Mucosa of descending colon (tissue), 3 donors: Measurements from ENCODE around the gene GIMAP8. TPM values are rescaled to one million over a fixed set of nuclear protein-coding genes. Genes with fewer than 3 reads are reported as not detected.

ENCODE experiments used
- ATAC-seq: fragments of 200-7000 bp; cut with Tn5 transposase; one replicate; pipeline ENCODE4 v1.9.1; 2020; ENCODE audit warnings: mild to moderate bottlenecking, moderate library complexity
- DNase-seq, 3 donors: peaks; one replicate each; pipeline ENCODE4 v3.0.0-alpha.2; 2020
- H3K36me3 ChIP-seq: fragments of 200-600 bp; one replicate; pipeline ENCODE4 v1.8.0; 2021; ENCODE audit warnings: low read depth, mild to moderate bottlenecking
- H3K4me1 ChIP-seq: fragments of 200-600 bp; one replicate; pipeline ENCODE4 v1.8.0; 2021; ENCODE audit warnings: low read depth, mild to moderate bottlenecking
- H3K4me3 ChIP-seq: fragments of 200-600 bp; one replicate; pipeline ENCODE4 v1.8.0; 2021; ENCODE audit warnings: mild to moderate bottlenecking
- H3K9me3 ChIP-seq: fragments of 200-600 bp; one replicate; pipeline ENCODE4 v1.8.0; 2021; ENCODE audit warnings: mild to moderate bottlenecking
- intact Hi-C, 2 donors: fragments of 100-400 bp; cut with DNase I in 1 of 2; cut with micrococcal nuclease in 1 of 2; formaldehyde crosslinking; loops; one replicate each; pipeline versions ENCODE4 v1.11.0 to v1.11.1; 2022; cut with DNase I, micrococcal nuclease
- long read RNA-seq, 2 donors: library from polyadenylated mRNA; unstranded; transcript quantifications; one replicate each; pipeline ENCODE4 v2.0.0, GENCODE V29; 2019 to 2021
- total RNA-seq, 3 donors: library from RNA; stranded (reverse); fragmentation: NEBNext Ultra II Directional in 2 of 3; extraction: Animal tissue kit (Norgen Biotek cat#: 25700) in 2 of 3; gene quantifications; one replicate each; pipeline versions ENCODE4 v1.2.1 to v1.2.4, GENCODE V29; 2021 to 2023
- TF ChIP-seq, protein P1 (sequence below): fragments of 200-600 bp; IDR thresholded peaks from one replicate; pipeline ENCODE4 v1.8.0; 2022; ENCODE audit warnings: antibody characterized with exemption, mild to moderate bottlenecking
- donor health status: DM: no; HTN: no; CAD: no; lungs with moderate emphysema.
- donor health status: DM: no; HTN: no; CAD: no.
- donor health status: DM: no; HTN: yes; CAD: no.

GIMAP8 gene
- total RNA-seq: 1 to 10 TPM; 4.1 to 9.1 (median 5.5) TPM
- long read RNA-seq, donor 1, full-length matches to known transcripts: 11 of 15 reads
- long read RNA-seq, donor 1, partial matches to known transcripts: 4 of 15 reads
- long read RNA-seq, donor 1, other reads (novel, unspliced or antisense): 0 of 15 reads
- long read RNA-seq, donor 2, partial matches to known transcripts: 1 of 1 reads
- long read RNA-seq, donor 2, other reads (novel, unspliced or antisense): 0 of 1 reads

DNA sequence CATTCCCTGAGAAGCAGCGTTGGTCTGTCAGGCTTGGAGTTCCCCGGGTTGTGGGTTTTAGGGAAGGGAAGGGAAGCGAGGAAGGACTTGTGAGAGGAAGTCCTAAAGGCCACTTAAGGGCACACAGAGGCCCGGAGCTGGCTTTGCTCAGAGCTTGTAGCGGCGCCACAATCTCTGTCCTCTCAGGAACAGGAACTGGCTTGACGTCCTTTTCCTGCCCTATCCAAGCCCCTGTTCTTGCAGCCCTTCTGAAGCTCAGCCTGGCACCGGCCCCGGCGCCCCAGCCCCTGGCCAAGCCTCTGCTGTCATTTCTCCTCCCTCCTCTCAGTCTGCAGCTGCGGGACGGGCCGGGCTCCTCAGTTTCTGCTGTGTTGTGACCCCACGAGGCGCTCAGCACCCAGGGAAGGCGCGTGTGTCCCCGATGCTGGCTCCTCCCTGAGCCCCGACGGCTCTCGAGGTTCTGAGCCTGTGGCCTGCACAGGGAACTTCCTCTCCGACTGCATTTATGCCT is at the start of gene GIMAP8:
Gene GIMAP8, plus strand, starts transcription at position 140 of the 511 bp plus-strand sequence. CDS start 16,069 bp downstream, outside the sequence.
- Histone ChIP-seq H3K4me1 (peaks cover 17% of the 10 kb centered on the region), H3K9me3 (no peaks in the 10 kb centered on the region), H3K36me3 (no peaks in the 10 kb centered on the region), H3K4me3 (no peak within 1 kb of the TSS)
- ATAC-seq (peak; percentile 51), DNase-seq (peak; percentile 41 to 75 (median 53))
- TF ChIP-seq, protein P1, sequence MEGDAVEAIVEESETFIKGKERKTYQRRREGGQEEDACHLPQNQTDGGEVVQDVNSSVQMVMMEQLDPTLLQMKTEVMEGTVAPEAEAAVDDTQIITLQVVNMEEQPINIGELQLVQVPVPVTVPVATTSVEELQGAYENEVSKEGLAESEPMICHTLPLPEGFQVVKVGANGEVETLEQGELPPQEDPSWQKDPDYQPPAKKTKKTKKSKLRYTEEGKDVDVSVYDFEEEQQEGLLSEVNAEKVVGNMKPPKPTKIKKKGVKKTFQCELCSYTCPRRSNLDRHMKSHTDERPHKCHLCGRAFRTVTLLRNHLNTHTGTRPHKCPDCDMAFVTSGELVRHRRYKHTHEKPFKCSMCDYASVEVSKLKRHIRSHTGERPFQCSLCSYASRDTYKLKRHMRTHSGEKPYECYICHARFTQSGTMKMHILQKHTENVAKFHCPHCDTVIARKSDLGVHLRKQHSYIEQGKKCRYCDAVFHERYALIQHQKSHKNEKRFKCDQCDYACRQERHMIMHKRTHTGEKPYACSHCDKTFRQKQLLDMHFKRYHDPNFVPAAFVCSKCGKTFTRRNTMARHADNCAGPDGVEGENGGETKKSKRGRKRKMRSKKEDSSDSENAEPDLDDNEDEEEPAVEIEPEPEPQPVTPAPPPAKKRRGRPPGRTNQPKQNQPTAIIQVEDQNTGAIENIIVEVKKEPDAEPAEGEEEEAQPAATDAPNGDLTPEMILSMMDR: no peak
- intact Hi-C loops: no loop called here

DNA sequence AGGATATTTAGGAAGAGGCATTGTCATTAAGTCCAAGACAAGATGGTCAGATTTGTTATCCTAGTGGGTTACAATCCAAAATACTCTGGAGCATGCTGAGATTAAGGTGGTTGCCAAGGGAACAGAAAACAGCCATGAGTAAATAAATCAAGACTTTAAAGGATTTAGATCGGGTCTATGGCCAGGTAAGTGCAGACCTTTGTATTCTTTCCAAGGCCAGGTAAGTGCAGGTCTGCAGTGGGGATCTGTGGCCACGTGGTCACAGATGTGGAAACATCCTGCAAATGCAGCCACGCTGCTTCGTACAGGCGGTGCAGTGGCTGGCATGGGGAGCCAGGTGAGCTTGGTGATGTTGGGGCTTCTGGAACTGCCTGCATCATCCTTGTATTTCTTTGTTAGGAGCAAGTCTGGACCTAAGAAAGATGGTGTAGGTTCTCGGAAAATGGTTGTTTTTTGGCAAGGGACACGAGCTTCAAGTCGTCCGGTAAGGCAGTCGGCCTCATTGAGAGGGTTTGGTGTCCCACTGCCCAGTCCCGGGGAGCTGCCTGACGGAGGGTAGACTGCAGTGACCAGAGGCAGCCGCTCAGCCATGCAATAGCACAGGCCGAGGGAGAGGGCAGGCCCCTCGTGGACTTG is 49.5 kb upstream of the GIMAP8 start:
- no peak overlapping the region for H3K4me3 ChIP-seq
- intact Hi-C loops: no loop called here
- ATAC-seq (no peak), DNase-seq (no peak)
- TF ChIP-seq, protein P1: no peak
- peaks cover 23% of the 10 kb centered on the region for H3K4me1 ChIP-seq
- no peaks in the 10 kb centered on the region for H3K36me3 ChIP-seq
- no peaks in the 10 kb centered on the region for H3K9me3 ChIP-seq

- H3K36me3 ChIP-seq: no peaks in the 10 kb centered on the region
- TF ChIP-seq, protein P1: no peak
- no peak for ATAC-seq
- intact Hi-C loops: no loop called here
- H3K4me3 ChIP-seq: no peak overlapping the region
- no peaks in the 10 kb centered on the region for H3K9me3 ChIP-seq
- peaks cover 27% of the 10 kb centered on the region for H3K4me1 ChIP-seq
- DNase-seq: no peak
Observed at GRCh38 chr7:150401424-150401790, 49.0 kb upstream of the GIMAP8 start.

- Histone ChIP-seq H3K36me3 (no peaks in the 10 kb centered on the region), H3K9me3 (no peaks in the 10 kb centered on the region), H3K4me3 (no peak overlapping the region), H3K4me1 (peaks cover 30% of the 10 kb centered on the region)
- no peak for DNase-seq
- TF ChIP-seq, protein P1: no peak
- ATAC-seq: no peak
- intact Hi-C loops: no loop called here
Observed at GRCh38 chr7:150401861-150402631, 48.4 kb upstream of the GIMAP8 start.

GRCh38 chr7:150402671-150403321 is 47.6 kb upstream of the GIMAP8 start:
- DNase-seq (peak; percentile 78 to 85 (median 79)), ATAC-seq (peak; percentile 57)

More at GRCh38 chr7:150402671-150403321, 47.6 kb upstream of the GIMAP8 start:
- TF ChIP-seq, protein P1: no peak
- H3K36me3 ChIP-seq: no peaks in the 10 kb centered on the region
- H3K4me1 ChIP-seq: peaks cover 30% of the 10 kb centered on the region
- H3K9me3 ChIP-seq: no peaks in the 10 kb centered on the region
- intact Hi-C loops: no loop called here
- H3K4me3 ChIP-seq: no peak overlapping the region
